GM18526 (cell line): ENCODE results near the gene PSMA6.

Source experiments
- POLR2A ChIP-seq: IDR thresholded peaks from 3 replicates; pipeline ENCODE4 v1.6.1; 2011; ENCODE audit not compliant: insufficient read length; ENCODE audit errors: extremely low read depth

PSMA6 gene

GRCh38 chr14:35336494-35337268 is 44.5 kb downstream of the PSMA6 start:
- TF ChIP-seq POLR2A: no peak

- TF ChIP-seq POLR2A: no peak
Measured at GRCh38 chr14:35337269-35338255, 45.4 kb downstream of the PSMA6 start.

- TF ChIP-seq POLR2A: no peak
Measured at GRCh38 chr14:35338731-35339405, 46.7 kb downstream of the PSMA6 start.

GRCh38 chr14:35339761-35340406 is 47.7 kb downstream of the PSMA6 start:
- no peak for TF ChIP-seq POLR2A

- TF ChIP-seq POLR2A: no peak
Measured at GRCh38 chr14:35340616-35341453, 48.7 kb downstream of the PSMA6 start.

GRCh38 chr14:35341454-35341750 is 49.2 kb downstream of the PSMA6 start:
- no peak for TF ChIP-seq POLR2A

- TF ChIP-seq POLR2A: no peak
Measured at GRCh38 chr14:35341751-35342488, 49.7 kb downstream of the PSMA6 start.

GRCh38 chr14:35342489-35343010 is 50.4 kb downstream of the PSMA6 start:
- TF ChIP-seq POLR2A: no peak

- TF ChIP-seq POLR2A: no peak
Measured at GRCh38 chr14:35343702-35344101, 51.5 kb downstream of the PSMA6 start.

- no peak for TF ChIP-seq POLR2A
Measured at GRCh38 chr14:35344107-35344807, 52.1 kb downstream of the PSMA6 start.

GRCh38 chr14:35346738-35347322 is 54.6 kb downstream of the PSMA6 start:
- TF ChIP-seq POLR2A: no peak

- no peak for TF ChIP-seq POLR2A
Measured at GRCh38 chr14:35347323-35348043, 55.3 kb downstream of the PSMA6 start.
